ENCODE measurements around the gene ASMT. TPM values are rescaled to one million over a fixed set of nuclear protein-coding genes. Genes with fewer than 3 reads are reported as not detected.

ASMT gene
- polyA plus RNA-seq, 2 donors = 0.06 to 0.26 TPM

DNA sequence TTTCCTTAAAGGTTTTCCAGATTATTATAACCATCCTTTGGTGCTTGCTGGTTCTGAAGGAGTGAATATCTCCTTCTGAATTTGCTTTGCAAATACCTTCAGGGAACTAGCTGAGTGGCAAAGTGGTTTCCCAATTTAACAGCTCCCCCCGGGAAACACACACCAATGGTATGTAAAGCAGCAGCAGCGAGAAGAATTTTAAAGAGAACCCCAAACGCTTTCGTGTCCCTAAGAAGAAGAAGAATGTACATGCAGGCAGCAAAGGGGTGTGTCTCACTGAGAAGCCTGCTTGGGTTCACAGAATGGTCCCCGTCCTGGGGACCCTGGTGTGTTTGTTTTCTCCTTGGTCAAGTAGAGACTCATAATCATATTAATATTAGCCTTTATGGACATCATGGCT lies 27.7 kb upstream of the ASMT start:
- Histone ChIP-seq H3K27me3 (ENCODE audit: control insufficient read depth in 1 of 2, insufficient read depth in 2 of 2, low read length in 2 of 2) (no peaks in the 10 kb centered on the region), H3K4me1 (ENCODE audit: control insufficient read depth in 2 of 2, insufficient read depth in 2 of 2, low read length in 1 of 2) (no peaks in the 10 kb centered on the region), H3K36me3 (ENCODE audit: control insufficient read depth in 2 of 2, insufficient read depth in 2 of 2, low read length in 1 of 2) (no peaks in the 10 kb centered on the region), H3K4me3 (ENCODE audit: low read depth in 1 of 2, low read length in 2 of 2) (no peak overlapping the region), H3K9me3 (ENCODE audit: control insufficient read depth in 2 of 2, insufficient read depth in 1 of 2, low read depth in 1 of 2, low read length in 1 of 2) (no peaks in the 10 kb centered on the region), H3K27ac (ENCODE audit: low read depth in 2 of 2, low read length in 1 of 2) (no peak overlapping the region)
- WGBS, 2 donors = 38 to 39% methylated on average over 5 of the region's 5 CpGs

DNA sequence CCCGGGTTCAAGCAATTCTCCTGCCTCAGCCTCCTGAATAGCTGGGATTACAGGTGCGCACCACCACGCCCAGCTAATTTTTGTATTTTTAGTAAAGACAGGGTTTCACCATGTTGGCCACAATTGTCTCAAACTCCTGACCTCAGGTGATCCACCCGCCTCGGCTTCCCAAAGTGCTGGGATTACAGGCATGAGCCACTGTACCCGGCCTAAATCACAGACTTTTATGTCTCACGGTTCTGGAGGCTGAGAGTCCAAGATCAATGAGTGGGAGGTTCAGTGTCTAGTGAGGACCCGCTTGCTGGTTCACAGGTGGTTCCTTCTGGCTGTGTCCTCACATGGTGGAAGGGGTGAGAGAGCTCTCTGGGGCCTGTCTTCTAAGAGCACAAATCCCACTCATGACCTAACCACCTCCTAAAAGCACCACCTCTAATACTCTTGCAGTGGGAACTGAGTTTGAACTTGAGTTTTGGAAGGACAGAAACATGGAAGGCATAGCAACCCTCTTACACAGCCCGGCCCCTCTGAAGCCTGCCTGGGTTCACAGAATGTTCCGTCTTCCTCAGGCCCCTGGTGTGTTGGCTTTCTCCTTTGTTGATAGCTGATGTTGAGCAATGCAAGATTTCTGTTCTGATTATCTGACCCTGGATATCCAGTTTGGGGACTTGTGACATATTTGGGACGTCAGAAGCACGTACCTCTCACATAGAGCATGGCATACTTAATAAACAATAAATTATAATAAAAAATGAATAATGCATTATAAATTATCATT lies 25.3 kb upstream of the ASMT start:
- Histone ChIP-seq H3K36me3 (ENCODE audit: control insufficient read depth in 2 of 2, insufficient read depth in 2 of 2, low read length in 1 of 2) (peaks cover 6 to 12% of the 10 kb centered on the region in 2 donors), H3K27me3 (ENCODE audit: control insufficient read depth in 1 of 2, insufficient read depth in 2 of 2, low read length in 2 of 2) (no peaks in the 10 kb centered on the region), H3K27ac (ENCODE audit: low read depth in 2 of 2, low read length in 1 of 2) (no peak overlapping the region), H3K9me3 (ENCODE audit: control insufficient read depth in 2 of 2, insufficient read depth in 1 of 2, low read depth in 1 of 2, low read length in 1 of 2) (no peaks in the 10 kb centered on the region), H3K4me3 (ENCODE audit: low read depth in 1 of 2, low read length in 2 of 2) (no peak overlapping the region), H3K4me1 (ENCODE audit: control insufficient read depth in 2 of 2, insufficient read depth in 2 of 2, low read length in 1 of 2) (peaks cover 7 to 15% of the 10 kb centered on the region in 2 donors)
- 88 to 90% methylated on average over 12 of the region's 12 CpGs for WGBS, 2 donors

DNA sequence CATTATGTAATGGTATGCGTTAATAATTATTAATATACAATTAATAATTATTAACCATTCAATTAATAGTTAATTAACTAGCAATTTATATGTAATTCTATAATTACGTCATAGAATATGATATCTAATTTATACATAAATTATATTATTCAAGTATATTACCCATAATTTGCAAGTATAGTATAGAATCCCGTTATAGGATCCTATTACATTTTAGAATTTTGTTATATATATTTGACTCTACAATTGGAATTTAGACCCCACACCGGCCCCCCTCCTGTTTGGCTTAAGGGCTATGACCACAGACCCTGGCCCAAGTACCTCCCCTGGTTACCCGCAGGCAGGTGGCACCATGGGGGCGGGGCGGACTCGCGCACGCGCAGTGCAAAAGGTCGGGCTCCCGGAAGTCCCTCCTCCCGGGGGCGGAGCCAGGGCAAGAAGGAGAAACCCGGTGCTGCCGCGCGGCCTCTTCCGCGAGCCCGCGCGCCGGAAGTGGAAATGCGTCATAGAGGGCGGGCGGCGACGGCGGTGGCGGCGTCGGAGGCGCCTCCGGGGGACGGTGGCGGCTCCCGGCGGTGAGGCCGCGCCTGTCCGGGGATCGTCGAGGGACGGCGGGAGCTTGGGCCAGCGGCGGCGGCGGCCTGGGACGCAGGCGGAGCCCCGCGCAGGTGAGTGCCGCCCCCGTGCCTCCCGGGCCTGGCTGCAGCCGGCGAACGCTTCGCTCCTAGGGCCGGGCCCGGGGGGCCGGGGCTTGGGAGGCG lies 23.6 kb upstream of the ASMT start, which contains the start of gene AKAP17A:
Gene AKAP17A (plus strand): TSS at position 503 of the 761 bp plus-strand sequence. CDS start 1,859 bp downstream, outside the sequence.
- Histone ChIP-seq H3K9me3 (ENCODE audit: control insufficient read depth in 2 of 2, insufficient read depth in 1 of 2, low read depth in 1 of 2, low read length in 1 of 2) (no peaks in the 10 kb centered on the region), H3K36me3 (ENCODE audit: control insufficient read depth in 2 of 2, insufficient read depth in 2 of 2, low read length in 1 of 2) (peaks cover 14 to 26% of the 10 kb centered on the region in 2 donors), H3K27ac (ENCODE audit: low read depth in 2 of 2, low read length in 1 of 2) (peak within 1 kb of the TSS; percentile 73 to 88), H3K27me3 (ENCODE audit: control insufficient read depth in 1 of 2, insufficient read depth in 2 of 2, low read length in 2 of 2) (no peaks in the 10 kb centered on the region), H3K4me1 (ENCODE audit: control insufficient read depth in 2 of 2, insufficient read depth in 2 of 2, low read length in 1 of 2) (peaks cover 7 to 19% of the 10 kb centered on the region in 2 donors), H3K4me3 (ENCODE audit: low read depth in 1 of 2, low read length in 2 of 2) (peak within 1 kb of the TSS; percentile 92 to 95)
- 2 to 4% methylated on average over 35 to 66 of the region's 66 CpGs for WGBS, 2 donors

DNA sequence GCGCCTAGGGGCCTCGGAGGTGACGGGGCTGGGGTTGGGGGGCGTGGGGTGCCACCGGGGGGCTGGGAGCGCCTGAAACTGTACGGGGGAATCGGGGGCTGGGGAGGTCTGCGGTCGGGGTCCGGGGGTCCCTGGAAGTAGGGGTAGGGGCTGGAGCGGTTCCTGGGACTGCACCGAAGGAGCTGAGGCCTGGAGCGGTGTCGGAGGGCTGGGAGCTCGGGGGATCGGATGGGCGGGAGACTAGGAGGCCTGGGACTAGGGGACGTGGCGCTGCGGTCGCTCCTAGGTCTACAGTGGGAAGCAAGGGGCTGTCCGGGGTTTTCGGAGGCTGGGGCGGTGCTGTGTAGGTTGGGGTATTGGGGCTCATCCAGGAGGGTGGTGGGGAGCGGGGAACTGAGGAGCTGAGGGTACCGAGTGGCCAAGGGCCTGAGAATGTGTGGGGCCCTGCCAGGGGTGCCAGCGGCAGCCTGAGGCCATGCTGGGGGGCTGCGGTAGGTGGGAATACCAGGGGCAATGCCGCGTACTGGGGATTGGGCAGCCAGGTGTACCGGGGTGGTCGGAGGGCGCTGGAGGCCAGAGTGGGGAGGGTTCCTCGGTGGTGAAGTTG lies 22.9 kb upstream of the ASMT start:
- H3K27ac ChIP-seq (ENCODE audit: low read depth in 2 of 2, low read length in 1 of 2) = peak overlapping the region; percentile 73 to 88
- peak overlapping the region; percentile 92 to 95 for H3K4me3 ChIP-seq (ENCODE audit: low read depth in 1 of 2, low read length in 2 of 2)
- H3K9me3 ChIP-seq (ENCODE audit: control insufficient read depth in 2 of 2, insufficient read depth in 1 of 2, low read depth in 1 of 2, low read length in 1 of 2) = no peaks in the 10 kb centered on the region
- 1% methylated on average over 32 to 35 of the region's 35 CpGs for WGBS, 2 donors
- H3K27me3 ChIP-seq (ENCODE audit: control insufficient read depth in 1 of 2, insufficient read depth in 2 of 2, low read length in 2 of 2) = no peaks in the 10 kb centered on the region
- H3K36me3 ChIP-seq (ENCODE audit: control insufficient read depth in 2 of 2, insufficient read depth in 2 of 2, low read length in 1 of 2) = peaks cover 14 to 29% of the 10 kb centered on the region in 2 donors
- peaks cover 7 to 19% of the 10 kb centered on the region in 2 donors for H3K4me1 ChIP-seq (ENCODE audit: control insufficient read depth in 2 of 2, insufficient read depth in 2 of 2, low read length in 1 of 2)

DNA sequence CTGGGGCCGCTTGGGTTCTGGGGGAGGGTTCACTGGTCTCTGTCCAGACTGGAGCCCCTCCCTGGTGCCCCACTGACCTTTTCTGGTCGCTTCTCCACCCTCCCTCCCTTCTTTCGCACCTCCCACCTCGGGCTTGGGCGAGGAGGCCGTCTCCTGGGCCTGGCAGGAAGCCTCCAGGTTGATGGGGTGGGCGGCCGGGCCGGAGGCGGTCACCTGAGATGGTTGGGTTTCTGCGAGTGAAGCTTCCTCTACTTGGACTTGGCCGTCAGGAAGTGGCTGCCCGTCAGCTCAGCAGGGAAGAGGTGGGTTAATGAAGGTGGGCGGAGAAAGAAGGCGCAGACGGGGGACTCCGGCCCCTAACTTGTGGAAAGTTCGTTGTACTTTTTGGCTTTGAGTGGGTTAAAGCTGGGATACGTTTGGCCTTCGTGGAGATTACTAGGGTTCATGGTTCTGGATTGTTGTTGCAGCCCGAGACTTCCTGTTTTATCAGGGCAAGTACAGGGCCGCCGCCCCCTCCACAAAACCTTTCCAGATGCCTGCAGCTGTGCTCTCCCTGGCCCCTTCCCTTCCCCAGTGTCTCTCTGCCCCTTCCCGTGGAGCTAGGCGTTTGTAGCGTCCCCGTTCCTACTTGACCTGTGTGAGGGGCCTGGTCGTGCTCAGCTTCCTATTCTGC lies 22.3 kb upstream of the ASMT start:
- H3K4me1 ChIP-seq (ENCODE audit: control insufficient read depth in 2 of 2, insufficient read depth in 2 of 2, low read length in 1 of 2) = peaks cover 7 to 21% of the 10 kb centered on the region in 2 donors
- peaks cover 20 to 36% of the 10 kb centered on the region in 2 donors for H3K36me3 ChIP-seq (ENCODE audit: control insufficient read depth in 2 of 2, insufficient read depth in 2 of 2, low read length in 1 of 2)
- WGBS, 2 donors = 2 to 3% methylated on average over 27 to 28 of the region's 28 CpGs
- H3K4me3 ChIP-seq (ENCODE audit: low read depth in 1 of 2, low read length in 2 of 2) = peak overlapping the region; percentile 92 to 95
- H3K9me3 ChIP-seq (ENCODE audit: control insufficient read depth in 2 of 2, insufficient read depth in 1 of 2, low read depth in 1 of 2, low read length in 1 of 2) = no peaks in the 10 kb centered on the region
- peak overlapping the region in 1 of 2 donors; percentile 88 for H3K27ac ChIP-seq (ENCODE audit: low read depth in 2 of 2, low read length in 1 of 2)
- no peaks in the 10 kb centered on the region for H3K27me3 ChIP-seq (ENCODE audit: control insufficient read depth in 1 of 2, insufficient read depth in 2 of 2, low read length in 2 of 2)

DNA sequence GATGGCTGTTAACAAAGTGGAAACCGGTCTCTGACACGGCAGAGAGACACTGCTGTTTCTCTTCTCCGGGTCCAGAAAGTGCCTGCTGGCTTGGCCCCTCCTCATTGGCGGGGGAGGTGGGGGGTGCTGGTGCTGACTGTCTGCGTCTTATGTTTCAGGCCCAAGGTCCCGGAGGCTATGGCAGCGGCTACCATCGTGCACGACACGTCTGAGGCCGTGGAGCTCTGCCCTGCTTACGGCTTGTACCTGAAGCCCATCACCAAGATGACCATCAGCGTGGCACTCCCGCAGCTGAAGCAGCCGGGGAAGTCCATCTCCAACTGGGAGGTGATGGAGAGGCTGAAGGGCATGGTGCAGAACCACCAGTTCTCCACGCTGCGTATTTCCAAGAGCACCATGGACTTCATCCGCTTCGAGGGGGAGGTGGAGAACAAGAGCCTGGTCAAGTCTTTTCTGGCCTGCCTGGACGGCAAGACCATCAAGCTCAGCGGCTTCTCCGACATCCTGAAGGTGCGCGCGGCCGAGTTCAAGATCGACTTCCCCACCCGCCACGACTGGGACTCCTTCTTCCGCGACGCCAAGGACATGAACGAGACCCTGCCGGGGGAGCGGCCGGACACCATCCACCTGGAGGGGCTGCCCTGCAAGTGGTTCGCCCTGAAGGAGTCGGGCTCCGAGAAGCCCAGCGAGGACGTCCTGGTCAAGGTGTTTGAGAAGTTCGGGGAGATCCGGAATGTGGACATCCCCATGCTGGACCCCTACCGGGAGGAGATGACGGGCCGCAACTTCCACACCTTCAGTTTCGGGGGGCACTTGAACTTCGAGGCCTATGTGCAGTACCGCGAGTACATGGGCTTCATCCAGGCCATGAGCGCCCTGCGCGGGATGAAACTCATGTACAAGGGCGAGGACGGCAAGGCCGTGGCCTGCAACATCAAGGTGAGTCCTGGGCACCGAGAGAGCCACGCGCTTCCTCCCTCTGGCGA lies 21.3 kb upstream of the ASMT start:
- no peaks in the 10 kb centered on the region for H3K9me3 ChIP-seq (ENCODE audit: control insufficient read depth in 2 of 2, insufficient read depth in 1 of 2, low read depth in 1 of 2, low read length in 1 of 2)
- peaks cover 22 to 45% of the 10 kb centered on the region in 2 donors for H3K36me3 ChIP-seq (ENCODE audit: control insufficient read depth in 2 of 2, insufficient read depth in 2 of 2, low read length in 1 of 2)
- H3K27me3 ChIP-seq (ENCODE audit: control insufficient read depth in 1 of 2, insufficient read depth in 2 of 2, low read length in 2 of 2) = no peaks in the 10 kb centered on the region
- H3K4me3 ChIP-seq (ENCODE audit: low read depth in 1 of 2, low read length in 2 of 2) = peak overlapping the region in 1 of 2 donors; percentile 95
- H3K27ac ChIP-seq (ENCODE audit: low read depth in 2 of 2, low read length in 1 of 2) = no peak overlapping the region
- WGBS, 2 donors = 87% methylated on average over 59 to 60 of the region's 60 CpGs
- peaks cover 7 to 21% of the 10 kb centered on the region in 2 donors for H3K4me1 ChIP-seq (ENCODE audit: control insufficient read depth in 2 of 2, insufficient read depth in 2 of 2, low read length in 1 of 2)

DNA sequence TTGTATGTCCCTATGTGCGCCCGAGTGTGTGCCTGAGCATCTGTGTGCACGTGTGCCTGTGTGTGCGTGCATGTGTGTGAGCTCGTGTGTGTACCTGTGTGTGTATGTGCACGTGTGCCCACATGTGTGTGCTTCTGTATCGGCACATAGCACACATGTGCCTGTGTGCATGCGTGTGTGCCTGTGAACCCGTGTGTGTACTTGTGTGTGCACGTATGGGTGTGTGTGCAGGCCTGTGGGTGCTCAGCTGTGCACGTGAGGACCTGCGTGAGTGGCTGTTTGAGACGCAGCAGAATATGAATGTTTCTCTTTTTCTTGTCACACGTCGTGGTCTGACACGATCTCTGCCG lies 19.2 kb upstream of the ASMT start:
- WGBS, 2 donors = 94 to 96% methylated on average over 17 of the region's 17 CpGs

DNA sequence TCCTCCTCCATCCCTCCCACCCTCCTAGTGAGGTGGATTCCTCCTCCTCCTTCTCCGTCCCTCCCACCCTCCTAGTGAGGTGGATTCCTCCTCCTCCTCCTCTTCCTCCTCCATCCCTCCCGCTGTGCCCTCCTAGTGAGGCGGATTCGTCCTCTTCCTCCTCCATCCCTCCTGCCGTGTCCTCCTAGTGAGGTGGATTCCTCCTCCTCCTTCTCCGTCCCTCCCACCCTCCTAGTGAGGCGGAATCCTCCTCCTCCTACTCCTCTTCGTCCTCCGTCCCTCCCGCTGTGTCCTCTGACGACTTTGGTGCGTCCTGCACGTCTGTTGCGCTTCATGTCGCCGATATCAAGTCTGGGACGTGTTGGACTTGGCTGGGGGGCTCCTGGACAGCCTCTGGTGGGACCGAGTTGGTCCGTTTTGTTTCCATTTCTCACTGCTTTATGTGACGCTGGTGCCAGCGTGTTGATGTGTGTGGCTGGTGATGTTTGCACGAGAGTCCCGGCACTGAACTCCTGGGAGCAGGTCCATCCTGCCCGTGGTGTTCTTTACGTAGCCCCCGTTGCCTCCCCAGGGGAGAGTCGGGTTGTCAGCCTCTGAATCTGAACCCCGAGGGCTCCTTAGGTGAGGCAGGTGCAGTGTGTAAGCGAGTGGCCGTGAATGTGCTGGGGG lies 18.0 kb upstream of the ASMT start:
- Histone ChIP-seq H3K27me3 (ENCODE audit: control insufficient read depth in 1 of 2, insufficient read depth in 2 of 2, low read length in 2 of 2) (no peaks in the 10 kb centered on the region), H3K4me1 (ENCODE audit: control insufficient read depth in 2 of 2, insufficient read depth in 2 of 2, low read length in 1 of 2) (peaks cover 7 to 21% of the 10 kb centered on the region in 2 donors), H3K9me3 (ENCODE audit: control insufficient read depth in 2 of 2, insufficient read depth in 1 of 2, low read depth in 1 of 2, low read length in 1 of 2) (peaks cover 0 to 14% of the 10 kb centered on the region in 2 donors), H3K4me3 (ENCODE audit: low read depth in 1 of 2, low read length in 2 of 2) (no peak overlapping the region), H3K27ac (ENCODE audit: low read depth in 2 of 2, low read length in 1 of 2) (no peak overlapping the region), H3K36me3 (ENCODE audit: control insufficient read depth in 2 of 2, insufficient read depth in 2 of 2, low read length in 1 of 2) (peaks cover 43 to 78% of the 10 kb centered on the region in 2 donors)
- 86 to 87% methylated on average over 26 to 29 of the region's 30 CpGs for WGBS, 2 donors

More for the DNA sequence above, 19.2 kb upstream of the ASMT start:
- Histone ChIP-seq H3K4me3 (ENCODE audit: low read depth in 1 of 2, low read length in 2 of 2) (no peak overlapping the region), H3K9me3 (ENCODE audit: control insufficient read depth in 2 of 2, insufficient read depth in 1 of 2, low read depth in 1 of 2, low read length in 1 of 2) (peaks cover 0 to 5% of the 10 kb centered on the region in 2 donors), H3K27me3 (ENCODE audit: control insufficient read depth in 1 of 2, insufficient read depth in 2 of 2, low read length in 2 of 2) (no peaks in the 10 kb centered on the region), H3K4me1 (ENCODE audit: control insufficient read depth in 2 of 2, insufficient read depth in 2 of 2, low read length in 1 of 2) (peaks cover 7 to 21% of the 10 kb centered on the region in 2 donors), H3K36me3 (ENCODE audit: control insufficient read depth in 2 of 2, insufficient read depth in 2 of 2, low read length in 1 of 2) (peaks cover 34 to 66% of the 10 kb centered on the region in 2 donors), H3K27ac (ENCODE audit: low read depth in 2 of 2, low read length in 1 of 2) (no peak overlapping the region)

Measured in esophagus (tissue), 2 donors.